BJ (cell line): ENCODE data around the gene GREM2. TPM values are rescaled to one million over a fixed set of nuclear protein-coding genes. Genes with fewer than 3 reads are reported as not detected.

ENCODE experiments used
- CTCF ChIA-PET: fragments of 350-600 bp; formaldehyde crosslinking; extraction: SDS; loops from one replicate; lab custom pipeline; 2021; ENCODE audit warnings: antibody characterized with exemption, inconsistent platforms; lab: Yijun Ruan, JAX
- POLR2A ChIA-PET: fragments of 300-600 bp; sonication (Branson Sonifier 250); formaldehyde crosslinking; extraction: SDS; loops from one replicate; lab custom pipeline; 2021; ENCODE audit warnings: antibody characterized with exemption; lab: Charles Lee
- DNase-seq: peaks from one replicate; pipeline ENCODE4 v3.0.0-alpha.2; 2011; ENCODE audit warnings: low read depth
- H3K27me3 ChIP-seq: 2 replicates; pipeline ENCODE4 v1.6.0; 2011; ENCODE audit warnings: low read length; ENCODE audit not compliant: control insufficient read depth, insufficient read depth
- H3K36me3 ChIP-seq: 2 replicates; pipeline ENCODE4 v1.5.1; 2011; ENCODE audit warnings: low read length; ENCODE audit not compliant: control insufficient read depth, insufficient read depth
- H3K4me3 ChIP-seq: 2 replicates; pipeline ENCODE4 v1.5.1; 2011; ENCODE audit warnings: low read depth, mild to moderate bottlenecking, control low read depth, low read length
- CTCF ChIP-seq: IDR thresholded peaks from 2 replicates; pipeline ENCODE4 v1.5.1; 2011; ENCODE audit warnings: low read depth, mild to moderate bottlenecking, control low read depth, inconsistent platforms, low read length, moderate library complexity; ENCODE audit not compliant: insufficient read depth
- polyA plus RNA-seq: library from polyadenylated mRNA; depleted of rRNA; stranded (reverse); fragments of >200 nt; gene quantifications from 2 replicates; pipeline ENCODE4 v1.2.3, GENCODE V29; 2011

GREM2 gene
- polyA plus RNA-seq, 1 experiment, result 5.6 TPM

- Histone ChIP-seq H3K4me3 (no peak overlapping the region), H3K27me3 (no peaks in the 10 kb centered on the region), H3K36me3 (peaks cover 1% of the 10 kb centered on the region; the same call in 1 of the 2 replicates)
- TF ChIP-seq CTCF, result no peak
- DNase-seq, result no peak
- POLR2A ChIA-PET, result no interaction called here
- CTCF ChIA-PET, result interaction anchor here (0.6 to 1.0 kb wide), 2 partner anchors 75 to 166 kb away, joined by 3 to 4 read pairs; no protein-coding TSS in a partner anchor
Observed at GRCh38 chr1:240527086-240527485, 84.9 kb downstream of the GREM2 start.

DNA sequence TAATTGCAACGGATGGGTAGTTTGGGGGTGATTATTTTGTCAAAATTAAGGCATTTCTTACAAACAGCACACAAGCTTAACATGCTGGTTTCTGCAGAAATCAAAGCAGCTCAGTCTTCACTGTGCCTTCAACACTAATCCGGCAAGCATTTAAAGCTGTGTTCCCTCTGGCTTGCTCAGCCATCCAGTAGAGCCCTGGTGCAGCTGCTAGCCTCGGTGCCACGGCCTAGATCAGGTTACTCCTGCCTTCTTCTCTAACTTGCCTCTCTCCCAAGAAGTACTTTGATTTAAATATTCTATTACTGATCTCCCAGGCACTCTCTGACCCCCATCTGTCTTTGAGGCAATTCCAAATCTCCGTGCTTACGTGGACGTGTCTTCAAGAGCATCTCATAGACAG lies 85.6 kb downstream of the GREM2 start:
- DNase-seq, result no peak
- H3K4me3 ChIP-seq, result no peak overlapping the region
- TF ChIP-seq CTCF, result no peak
- no peaks in the 10 kb centered on the region for H3K36me3 ChIP-seq
- H3K27me3 ChIP-seq, result no peaks in the 10 kb centered on the region
- ChIA-PET POLR2A (no interaction called here), CTCF (no interaction called here)

DNA sequence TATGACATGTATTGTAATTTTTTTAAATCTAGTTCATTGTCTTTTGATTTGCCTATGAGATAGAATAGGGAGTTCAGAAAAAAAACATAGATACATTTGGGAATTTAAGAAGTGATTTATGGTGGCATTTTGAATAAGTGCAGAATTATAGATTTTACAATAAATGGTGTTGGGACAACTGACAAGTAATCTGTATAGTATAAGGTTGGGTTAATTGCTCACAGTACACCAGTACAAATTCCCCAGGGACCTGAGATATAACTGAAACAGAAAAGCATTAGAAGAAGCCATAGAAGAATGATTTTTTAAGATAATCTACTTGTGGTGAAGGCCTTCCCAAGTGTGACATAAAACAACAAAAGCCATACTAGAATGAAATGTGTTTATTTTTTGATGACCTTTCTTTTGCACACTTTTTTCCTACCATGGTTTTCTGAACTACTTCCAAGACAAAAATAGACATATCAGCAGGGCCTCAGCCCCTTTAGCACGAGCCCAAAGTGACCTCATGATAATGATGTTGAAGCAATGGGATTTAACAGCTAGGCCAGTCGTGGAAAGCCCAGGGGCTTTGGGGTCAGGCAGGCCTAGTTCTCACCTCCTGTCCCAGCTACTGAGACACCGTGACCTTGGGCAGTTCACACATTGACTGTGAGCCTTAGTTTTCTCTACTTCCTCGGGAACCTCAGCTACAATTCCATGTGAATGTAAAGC lies 87.4 kb downstream of the GREM2 start:
- H3K27me3 ChIP-seq, result no peaks in the 10 kb centered on the region
- CTCF ChIA-PET, result no interaction called here
- no peak overlapping the region for H3K4me3 ChIP-seq
- POLR2A ChIA-PET, result no interaction called here
- DNase-seq, result no peak
- H3K36me3 ChIP-seq, result no peaks in the 10 kb centered on the region
- no peak for TF ChIP-seq CTCF

DNA sequence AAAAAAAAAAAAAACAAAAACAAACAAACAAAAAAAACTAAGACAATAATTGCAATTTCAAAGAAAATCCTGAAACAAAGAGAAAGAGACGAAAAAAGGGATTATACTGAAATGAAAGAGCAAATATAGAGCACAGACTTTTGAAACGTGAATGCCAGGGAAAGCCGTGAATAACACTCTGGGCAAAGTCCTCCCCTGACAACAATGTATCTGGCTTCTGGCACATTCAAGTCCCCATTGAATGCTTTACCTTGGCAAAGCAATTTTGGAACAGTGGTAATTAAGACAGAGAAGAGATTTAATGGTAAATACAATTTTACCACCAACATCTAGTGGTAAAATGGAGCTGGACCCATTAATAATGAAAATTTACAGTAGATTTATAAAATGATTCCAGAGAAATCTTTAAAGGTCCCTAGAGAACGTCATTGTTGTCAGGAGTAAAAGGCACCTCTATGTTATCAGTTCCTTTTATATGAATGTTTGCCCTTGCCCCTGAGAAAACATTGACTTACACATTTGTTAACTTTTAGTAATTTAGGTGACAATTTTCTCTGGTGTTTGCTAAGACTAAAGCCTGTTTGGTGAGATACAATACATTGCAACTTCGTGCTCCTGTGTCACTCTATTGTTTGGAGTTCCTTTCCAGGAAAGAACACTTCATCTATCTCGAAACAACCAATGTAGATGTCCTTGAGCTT lies 89.7 kb downstream of the GREM2 start:
- CTCF ChIA-PET, result no interaction called here
- TF ChIP-seq CTCF, result no peak
- Histone ChIP-seq H3K36me3 (no peaks in the 10 kb centered on the region), H3K4me3 (no peak overlapping the region), H3K27me3 (no peaks in the 10 kb centered on the region)
- DNase-seq, result no peak
- POLR2A ChIA-PET, result no interaction called here

DNA sequence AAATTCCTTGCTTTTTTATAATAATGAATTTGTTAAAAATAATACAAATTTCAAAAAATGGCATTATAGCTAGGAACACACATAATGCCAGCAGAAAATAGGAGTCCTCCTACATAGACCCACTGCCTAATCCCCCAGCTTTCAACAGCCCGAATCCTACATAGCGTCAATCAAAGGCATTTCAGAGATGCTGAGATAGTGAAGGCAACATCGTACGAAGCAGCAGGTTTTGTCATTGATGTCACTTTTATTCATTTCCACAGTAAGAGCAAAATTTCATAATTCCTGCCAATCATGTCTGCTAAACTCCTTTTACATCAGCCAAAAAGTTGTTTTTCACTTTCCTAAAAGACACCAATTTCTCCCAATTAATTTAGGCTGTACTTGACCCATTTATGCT lies 94.1 kb downstream of the GREM2 start:
- DNase-seq, result no peak
- ChIA-PET POLR2A (no interaction called here), CTCF (no interaction called here)
- Histone ChIP-seq H3K36me3 (no peaks in the 10 kb centered on the region), H3K27me3 (no peaks in the 10 kb centered on the region; the same call in 1 of the 2 replicates), H3K4me3 (no peak overlapping the region)
- no peak for TF ChIP-seq CTCF
